ENCODE measurements around the gene NRXN3.
A peak's percentile ranks its signal among the peaks of the same experiment; 100 is the strongest.

NRXN3 gene

DNA sequence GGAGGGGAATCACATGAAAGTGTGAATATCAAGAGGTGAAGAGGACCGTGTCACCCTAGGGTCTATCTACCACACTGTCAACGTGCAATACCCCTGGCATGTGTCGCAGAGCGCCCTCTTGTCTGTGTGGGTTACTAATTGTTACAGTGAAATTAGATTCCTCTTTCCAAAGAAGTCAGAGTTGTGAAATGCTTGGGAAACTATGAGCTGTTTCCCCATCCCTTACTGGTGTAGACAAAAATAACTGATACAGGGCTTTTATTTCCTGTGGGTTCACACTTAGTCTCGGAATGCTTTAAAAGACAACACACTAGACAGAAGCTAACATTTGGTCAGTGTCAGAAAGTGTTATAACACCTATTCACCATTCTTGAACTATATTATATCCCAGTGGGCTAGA is 597.3 kb downstream of the NRXN3 start:
- TF ChIP-seq, protein P1, sequence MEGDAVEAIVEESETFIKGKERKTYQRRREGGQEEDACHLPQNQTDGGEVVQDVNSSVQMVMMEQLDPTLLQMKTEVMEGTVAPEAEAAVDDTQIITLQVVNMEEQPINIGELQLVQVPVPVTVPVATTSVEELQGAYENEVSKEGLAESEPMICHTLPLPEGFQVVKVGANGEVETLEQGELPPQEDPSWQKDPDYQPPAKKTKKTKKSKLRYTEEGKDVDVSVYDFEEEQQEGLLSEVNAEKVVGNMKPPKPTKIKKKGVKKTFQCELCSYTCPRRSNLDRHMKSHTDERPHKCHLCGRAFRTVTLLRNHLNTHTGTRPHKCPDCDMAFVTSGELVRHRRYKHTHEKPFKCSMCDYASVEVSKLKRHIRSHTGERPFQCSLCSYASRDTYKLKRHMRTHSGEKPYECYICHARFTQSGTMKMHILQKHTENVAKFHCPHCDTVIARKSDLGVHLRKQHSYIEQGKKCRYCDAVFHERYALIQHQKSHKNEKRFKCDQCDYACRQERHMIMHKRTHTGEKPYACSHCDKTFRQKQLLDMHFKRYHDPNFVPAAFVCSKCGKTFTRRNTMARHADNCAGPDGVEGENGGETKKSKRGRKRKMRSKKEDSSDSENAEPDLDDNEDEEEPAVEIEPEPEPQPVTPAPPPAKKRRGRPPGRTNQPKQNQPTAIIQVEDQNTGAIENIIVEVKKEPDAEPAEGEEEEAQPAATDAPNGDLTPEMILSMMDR (IDR thresholded peaks at IDR 0.05): no peak

DNA sequence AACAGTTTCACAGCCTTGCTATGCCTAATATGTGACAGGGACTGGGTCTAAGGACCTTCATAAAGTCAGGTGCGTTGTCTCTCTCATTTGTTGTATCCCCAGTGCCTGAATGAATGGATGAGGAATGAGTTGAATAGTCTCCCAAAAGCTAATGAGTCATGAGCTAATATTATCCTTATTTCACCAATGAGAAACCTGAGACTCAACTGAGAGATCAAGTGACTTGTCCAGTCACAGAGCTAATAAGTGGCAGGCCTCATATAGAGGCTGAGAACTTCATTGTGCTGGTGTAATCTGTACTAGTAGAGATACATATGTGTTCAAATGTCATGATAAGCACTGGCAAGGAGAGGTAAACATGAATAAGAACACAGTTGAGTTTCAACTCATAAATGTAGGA is 612.4 kb downstream of the NRXN3 start:
- TF ChIP-seq, protein P1 (IDR thresholded peaks at IDR 0.05): no peak

DNA sequence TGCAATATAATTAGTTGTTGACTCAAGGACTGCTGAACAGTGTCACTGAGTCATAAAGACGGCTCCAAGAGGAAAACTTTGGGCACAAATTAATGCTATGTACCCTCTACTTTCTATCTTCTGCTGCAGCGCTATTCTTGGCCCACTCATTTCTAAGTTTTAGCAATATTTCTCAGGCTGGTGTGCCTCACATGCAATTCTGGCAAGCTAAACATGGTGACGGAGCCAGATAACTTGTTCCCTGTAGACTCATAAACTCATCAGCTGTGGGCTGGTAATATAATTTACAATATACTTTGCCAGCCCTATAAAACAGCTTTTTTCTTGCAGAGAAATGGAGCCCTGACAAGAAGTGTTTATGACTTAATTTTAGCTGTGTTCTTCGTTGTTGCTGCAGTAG is 615.1 kb downstream of the NRXN3 start:
- TF ChIP-seq, protein P1 (IDR thresholded peaks at IDR 0.05): no peak

DNA sequence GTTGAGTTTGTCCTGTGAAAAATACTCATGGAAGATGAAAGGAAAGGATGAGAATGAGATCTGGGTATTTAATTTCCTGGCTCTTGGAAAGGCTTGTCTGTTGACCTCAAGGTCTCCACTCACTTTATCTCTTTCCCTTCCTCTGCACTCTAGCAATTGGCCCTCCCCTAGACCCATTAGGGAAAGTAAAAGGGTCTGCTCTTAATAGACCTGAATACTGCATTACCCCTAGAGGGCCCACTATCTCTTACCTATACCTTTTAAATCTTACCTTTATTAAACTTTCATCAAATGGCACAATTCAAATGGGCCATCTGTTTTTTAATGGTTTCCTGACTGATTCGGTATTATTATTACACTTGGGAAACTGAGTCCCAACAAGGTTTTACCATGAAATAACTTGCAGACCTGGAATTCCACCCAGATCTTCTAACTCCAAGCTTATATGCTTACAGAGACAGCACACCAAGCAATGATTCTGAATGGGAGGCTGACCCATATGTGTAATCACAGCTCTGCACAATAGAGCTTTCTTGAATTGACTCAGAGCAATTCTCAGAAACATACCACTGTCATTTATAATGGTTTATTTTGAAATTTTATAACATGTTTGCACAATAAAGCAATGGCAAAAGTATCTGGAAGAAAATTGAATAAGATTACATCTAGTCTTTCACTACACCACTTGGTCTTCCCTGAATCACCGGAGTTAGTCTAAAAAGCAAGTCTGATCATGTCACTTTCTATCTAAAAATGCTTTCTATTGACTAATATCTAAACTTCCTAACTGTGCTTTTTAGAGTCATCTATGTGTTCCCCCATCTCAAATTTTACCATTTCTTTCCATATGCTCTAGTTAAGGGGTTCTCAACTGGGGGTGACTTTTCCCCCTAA is 618.5 kb downstream of the NRXN3 start:
- TF ChIP-seq, protein P1 (IDR thresholded peaks at IDR 0.05): no peak

DNA sequence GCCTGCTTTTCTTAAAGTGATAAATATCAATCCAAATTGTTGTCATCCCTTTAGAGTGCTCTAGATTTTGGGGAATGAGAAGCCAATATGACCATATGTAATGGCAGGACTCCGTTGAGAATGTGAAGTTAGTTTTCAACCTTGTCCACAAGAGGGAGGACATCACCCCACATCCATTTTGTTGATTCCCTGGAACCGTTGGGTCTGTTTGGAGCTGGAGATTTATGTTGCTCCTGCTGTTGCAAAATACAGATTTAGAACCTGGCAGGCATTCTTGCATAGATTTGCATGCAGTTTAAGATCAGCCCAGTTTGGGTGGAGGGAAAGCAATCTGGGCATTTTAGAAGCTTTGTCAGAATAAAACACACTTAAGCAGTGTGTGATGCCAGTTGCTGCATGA is 620.1 kb downstream of the NRXN3 start:
- TF ChIP-seq, protein P1 (IDR thresholded peaks at IDR 0.05): peak; percentile 19; the same call in 1 of the 2 replicates

DNA sequence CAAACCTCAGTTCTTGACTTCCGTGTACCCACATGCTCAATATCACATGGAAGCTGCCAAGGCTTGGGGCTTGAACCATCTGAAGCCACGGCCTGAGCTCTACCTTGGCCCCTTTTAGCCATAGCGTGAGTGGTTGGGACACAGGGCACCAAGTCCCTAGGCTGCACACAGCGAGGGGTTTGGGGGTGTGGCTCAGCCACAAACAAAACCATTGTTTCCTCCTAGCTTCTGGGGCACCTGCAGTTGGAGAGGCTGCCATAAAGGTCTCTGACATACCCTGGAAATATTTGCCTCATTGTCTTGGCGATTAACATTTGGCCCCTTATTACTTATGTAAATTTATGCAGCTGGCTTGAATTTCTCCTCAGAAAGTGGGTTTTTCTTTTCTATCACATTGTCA is 628.6 kb downstream of the NRXN3 start:
- TF ChIP-seq, protein P1 (IDR thresholded peaks at IDR 0.05): no peak

DNA sequence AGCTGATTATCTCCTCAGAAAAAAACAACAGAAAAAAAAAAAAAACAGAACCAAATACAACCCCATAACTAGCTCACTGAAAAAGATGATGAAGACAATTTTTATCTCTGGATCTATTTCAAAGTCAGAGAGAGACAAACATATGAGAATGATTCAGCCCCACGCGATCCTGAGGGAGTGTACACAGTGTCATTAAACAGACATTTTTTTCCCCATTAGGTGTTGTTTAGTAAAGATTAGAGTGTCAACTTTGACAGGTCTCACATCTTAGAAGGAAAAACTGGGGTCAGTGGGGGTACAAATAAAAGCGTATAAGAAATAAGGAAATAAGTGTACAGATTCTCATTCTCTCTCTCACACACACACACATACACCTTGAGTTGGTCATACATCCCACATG is 635.4 kb downstream of the NRXN3 start:
- TF ChIP-seq, protein P1 (IDR thresholded peaks at IDR 0.05): no peak

All from LNCAP (cell line).